ENCODE measurements around the gene GPAM.

The GPAM gene

DNA sequence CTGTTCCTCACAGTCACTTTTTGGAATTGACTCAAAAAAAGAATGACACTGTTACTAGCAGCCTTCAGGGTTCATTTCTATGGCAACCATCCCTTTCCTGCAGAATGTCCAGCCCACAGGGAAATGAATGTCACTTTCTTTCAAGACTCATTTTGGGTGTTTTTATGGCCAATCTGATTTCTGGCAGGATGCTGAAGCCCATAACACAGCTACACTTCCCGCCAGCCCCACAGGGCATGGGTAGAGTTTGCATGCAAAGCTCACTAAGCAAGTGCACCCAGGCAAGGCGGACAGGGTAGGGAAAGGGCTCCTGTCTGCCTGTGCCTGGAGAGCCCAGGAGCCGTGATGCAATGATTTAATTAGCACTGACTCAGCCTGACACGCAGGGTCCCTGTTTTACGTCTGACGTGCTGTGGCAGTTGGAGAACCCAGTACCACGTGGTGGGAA is 26.1 kb upstream of the GPAM start:
- Histone ChIP-seq H3K4me3 (ENCODE audit: severe bottlenecking) (no peak overlapping the region), H3K27me3 (ENCODE audit: insufficient read depth, poor library complexity, severe bottlenecking) (no peaks in the 10 kb centered on the region), H3K4me1 (ENCODE audit: insufficient read depth, poor library complexity, severe bottlenecking) (no peaks in the 10 kb centered on the region), H3K27ac (ENCODE audit: poor library complexity, severe bottlenecking) (no peak overlapping the region), H3K36me3 (ENCODE audit: low read depth) (no peaks in the 10 kb centered on the region), H3K9me3 (ENCODE audit: severe bottlenecking) (no peaks in the 10 kb centered on the region)
- DNase-seq (ENCODE audit: low spot score) (no peak), ATAC-seq (ENCODE audit: low read depth) (peak; percentile 33; the same call in 1 of the 3 replicates)
- TF ChIP-seq, protein P1, sequence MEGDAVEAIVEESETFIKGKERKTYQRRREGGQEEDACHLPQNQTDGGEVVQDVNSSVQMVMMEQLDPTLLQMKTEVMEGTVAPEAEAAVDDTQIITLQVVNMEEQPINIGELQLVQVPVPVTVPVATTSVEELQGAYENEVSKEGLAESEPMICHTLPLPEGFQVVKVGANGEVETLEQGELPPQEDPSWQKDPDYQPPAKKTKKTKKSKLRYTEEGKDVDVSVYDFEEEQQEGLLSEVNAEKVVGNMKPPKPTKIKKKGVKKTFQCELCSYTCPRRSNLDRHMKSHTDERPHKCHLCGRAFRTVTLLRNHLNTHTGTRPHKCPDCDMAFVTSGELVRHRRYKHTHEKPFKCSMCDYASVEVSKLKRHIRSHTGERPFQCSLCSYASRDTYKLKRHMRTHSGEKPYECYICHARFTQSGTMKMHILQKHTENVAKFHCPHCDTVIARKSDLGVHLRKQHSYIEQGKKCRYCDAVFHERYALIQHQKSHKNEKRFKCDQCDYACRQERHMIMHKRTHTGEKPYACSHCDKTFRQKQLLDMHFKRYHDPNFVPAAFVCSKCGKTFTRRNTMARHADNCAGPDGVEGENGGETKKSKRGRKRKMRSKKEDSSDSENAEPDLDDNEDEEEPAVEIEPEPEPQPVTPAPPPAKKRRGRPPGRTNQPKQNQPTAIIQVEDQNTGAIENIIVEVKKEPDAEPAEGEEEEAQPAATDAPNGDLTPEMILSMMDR (IDR thresholded peaks at IDR 0.05; ENCODE audit: poor library complexity, severe bottlenecking): no peak

DNA sequence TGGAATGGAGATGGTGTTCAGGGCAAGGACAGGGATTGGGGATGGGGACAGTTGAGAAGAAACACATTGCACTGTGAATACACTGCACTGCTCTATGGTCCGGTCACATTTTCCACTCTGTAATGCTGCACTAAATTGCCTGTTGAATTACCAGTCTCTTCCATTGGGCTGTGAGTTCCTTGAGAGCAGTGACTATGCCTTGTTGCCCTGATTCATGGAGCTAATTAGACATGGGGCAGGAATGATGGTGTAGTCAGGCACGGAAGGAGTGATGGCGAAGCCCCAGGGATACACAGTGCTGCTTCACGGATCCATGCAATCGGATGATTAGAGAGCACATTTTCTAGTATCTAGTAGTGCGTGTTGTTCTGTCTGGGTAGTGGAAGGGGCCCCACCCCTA is 25.4 kb upstream of the GPAM start:
- TF ChIP-seq, protein P1 (IDR thresholded peaks at IDR 0.05; ENCODE audit: poor library complexity, severe bottlenecking): no peak
- no peaks in the 10 kb centered on the region for H3K27me3 ChIP-seq (ENCODE audit: insufficient read depth, poor library complexity, severe bottlenecking)
- H3K4me1 ChIP-seq (ENCODE audit: insufficient read depth, poor library complexity, severe bottlenecking): no peaks in the 10 kb centered on the region
- H3K36me3 ChIP-seq (ENCODE audit: low read depth): no peaks in the 10 kb centered on the region
- no peak for DNase-seq (ENCODE audit: low spot score)
- no peak overlapping the region for H3K27ac ChIP-seq (ENCODE audit: poor library complexity, severe bottlenecking)
- H3K4me3 ChIP-seq (ENCODE audit: severe bottlenecking): no peak overlapping the region
- ATAC-seq (ENCODE audit: low read depth): no peak
- H3K9me3 ChIP-seq (ENCODE audit: severe bottlenecking): no peaks in the 10 kb centered on the region

DNA sequence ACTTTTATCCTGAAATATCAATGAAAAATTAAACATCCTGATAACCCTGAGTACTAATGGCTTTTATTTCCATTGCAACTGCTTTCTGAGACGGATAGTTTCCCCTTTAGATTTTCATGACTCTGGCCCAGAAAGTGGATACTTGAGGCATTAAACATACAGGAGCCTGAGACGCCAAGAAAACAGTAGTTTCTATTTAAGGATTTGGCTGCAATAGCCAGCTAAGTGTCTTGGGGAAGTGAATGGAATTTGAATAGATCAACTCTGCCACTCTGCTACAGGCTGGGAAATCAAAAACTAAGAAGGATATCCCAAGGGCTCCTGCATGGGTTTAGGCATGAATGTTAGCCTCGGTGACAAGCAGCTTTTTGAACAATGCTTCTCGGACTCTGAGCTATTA is 24.7 kb upstream of the GPAM start:
- H3K27ac ChIP-seq (ENCODE audit: poor library complexity, severe bottlenecking): no peak overlapping the region
- TF ChIP-seq, protein P1 (IDR thresholded peaks at IDR 0.05; ENCODE audit: poor library complexity, severe bottlenecking): no peak
- no peak overlapping the region for H3K4me3 ChIP-seq (ENCODE audit: severe bottlenecking)
- H3K27me3 ChIP-seq (ENCODE audit: insufficient read depth, poor library complexity, severe bottlenecking): no peaks in the 10 kb centered on the region
- H3K9me3 ChIP-seq (ENCODE audit: severe bottlenecking): no peaks in the 10 kb centered on the region
- DNase-seq (ENCODE audit: low spot score) (no peak), ATAC-seq (ENCODE audit: low read depth) (no peak)
- no peaks in the 10 kb centered on the region for H3K36me3 ChIP-seq (ENCODE audit: low read depth)
- no peaks in the 10 kb centered on the region for H3K4me1 ChIP-seq (ENCODE audit: insufficient read depth, poor library complexity, severe bottlenecking)

DNA sequence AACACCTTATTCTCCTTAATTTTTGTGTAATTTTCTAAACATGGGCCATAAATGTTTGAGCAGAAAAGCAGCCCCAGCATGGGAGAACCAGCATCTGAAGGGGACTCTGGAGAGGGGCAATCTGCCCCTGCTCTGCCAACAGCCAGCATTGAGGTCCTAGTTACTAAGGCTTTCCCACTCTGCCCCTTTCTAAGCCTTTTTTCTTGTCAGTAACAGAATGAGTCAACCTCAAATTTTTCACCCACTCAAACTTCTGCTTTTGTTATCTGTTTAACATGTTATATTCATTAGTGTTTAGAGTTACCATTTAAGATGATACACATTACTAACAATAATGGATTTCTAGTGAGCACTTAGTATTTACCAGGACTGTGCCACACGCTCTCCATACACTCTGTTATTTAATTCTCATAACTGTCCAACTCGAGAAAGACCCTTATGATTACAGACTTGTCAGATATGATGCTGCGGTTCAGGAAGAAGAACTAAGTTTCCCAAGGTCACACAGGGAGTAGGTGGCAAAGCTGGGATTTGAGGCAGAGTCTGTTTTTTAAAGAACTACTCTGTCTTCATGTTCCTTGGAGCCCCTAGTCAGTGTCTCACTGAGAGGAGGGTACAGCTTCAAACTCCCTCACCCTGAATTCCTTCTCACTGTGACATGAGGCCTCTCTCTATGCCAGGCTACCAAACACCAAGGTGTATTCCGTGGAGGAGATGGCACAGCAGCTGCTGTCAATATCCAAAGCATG is 19.9 kb upstream of the GPAM start:
- Histone ChIP-seq H3K9me3 (ENCODE audit: severe bottlenecking) (no peaks in the 10 kb centered on the region), H3K4me1 (ENCODE audit: insufficient read depth, poor library complexity, severe bottlenecking) (no peaks in the 10 kb centered on the region), H3K27ac (ENCODE audit: poor library complexity, severe bottlenecking) (no peak overlapping the region), H3K36me3 (ENCODE audit: low read depth) (no peaks in the 10 kb centered on the region), H3K27me3 (ENCODE audit: insufficient read depth, poor library complexity, severe bottlenecking) (no peaks in the 10 kb centered on the region), H3K4me3 (ENCODE audit: severe bottlenecking) (no peak overlapping the region)
- ATAC-seq (ENCODE audit: low read depth): no peak
- TF ChIP-seq, protein P1 (IDR thresholded peaks at IDR 0.05; ENCODE audit: poor library complexity, severe bottlenecking): no peak
- DNase-seq (ENCODE audit: low spot score): no peak

DNA sequence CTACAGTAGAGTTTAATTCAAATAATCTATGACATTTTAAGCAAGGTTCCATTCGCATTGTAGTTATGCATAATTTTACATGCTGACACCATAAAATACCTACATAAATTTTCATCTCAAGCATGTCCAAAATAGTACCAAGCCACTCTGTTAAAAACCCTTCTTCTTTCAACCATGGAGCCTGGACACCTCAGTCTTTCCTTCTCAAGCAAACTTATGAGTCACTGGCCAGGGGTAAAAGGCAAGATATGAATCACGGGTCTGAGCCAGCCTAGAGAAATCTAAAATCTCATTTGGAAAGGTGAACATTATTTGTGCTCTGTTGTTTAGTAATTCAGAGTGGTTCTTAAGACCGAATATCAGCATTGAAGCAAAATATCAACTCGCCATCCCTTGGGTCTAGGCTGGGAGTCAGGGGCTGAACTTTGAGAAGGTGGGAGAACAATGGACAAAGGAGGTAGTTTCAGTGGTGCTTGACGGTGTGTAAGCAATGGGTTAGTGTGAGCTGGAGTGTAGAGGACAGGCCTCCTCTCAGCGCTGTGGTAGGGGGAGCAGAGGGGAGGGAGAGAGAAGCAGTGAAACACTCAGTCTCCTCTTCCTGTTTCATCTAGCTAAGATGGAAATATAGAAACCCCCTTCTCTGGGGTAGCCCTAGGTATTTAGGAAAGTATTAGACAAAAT is 19.1 kb upstream of the GPAM start:
- ATAC-seq (ENCODE audit: low read depth): peak; percentile 94
- DNase-seq (ENCODE audit: low spot score): no peak
- no peaks in the 10 kb centered on the region for H3K36me3 ChIP-seq (ENCODE audit: low read depth)
- H3K9me3 ChIP-seq (ENCODE audit: severe bottlenecking): no peaks in the 10 kb centered on the region
- H3K4me1 ChIP-seq (ENCODE audit: insufficient read depth, poor library complexity, severe bottlenecking): no peaks in the 10 kb centered on the region
- no peak overlapping the region for H3K27ac ChIP-seq (ENCODE audit: poor library complexity, severe bottlenecking)
- TF ChIP-seq, protein P1 (IDR thresholded peaks at IDR 0.05; ENCODE audit: poor library complexity, severe bottlenecking): no peak
- no peak overlapping the region for H3K4me3 ChIP-seq (ENCODE audit: severe bottlenecking)
- H3K27me3 ChIP-seq (ENCODE audit: insufficient read depth, poor library complexity, severe bottlenecking): no peaks in the 10 kb centered on the region
